IMR-90 (cell line): ENCODE results near the gene VEZT. TPM values are rescaled to one million over a fixed set of nuclear protein-coding genes. Genes with fewer than 3 reads are reported as not detected.

Source experiments
- ATAC-seq: fragments of 200-7000 bp; cut with Tn5 transposase; 2 replicates; pipeline ENCODE4 v1.9.1; 2020; ENCODE audit warnings: low read depth, mild to moderate bottlenecking, moderate library complexity
- BruUV-seq: library from RNA; stranded (reverse); fragments of 400-500 nt; replicated peaks from 2 replicates; lab custom pipeline; 2021; lab: Mats Ljungman, UMichigan
- CTCF ChIA-PET: fragments of 300-600 bp; formaldehyde crosslinking; extraction: SDS; loops from one replicate; lab custom pipeline; 2021; ENCODE audit warnings: antibody characterized with exemption; lab: Yijun Ruan, JAX
- POLR2A ChIA-PET: fragments of 300-600 bp; sonication (Branson Sonifier 250); formaldehyde crosslinking; loops from one replicate; lab custom pipeline; 2022; ENCODE audit warnings: antibody characterized with exemption; ENCODE audit not compliant: unreplicated experiment; lab: Charles Lee
- DNase-seq: peaks from one replicate; pipeline ENCODE4 v3.0.0; 2013
- H2AFZ ChIP-seq: replicated peaks from 2 replicates; pipeline ENCODE3; 2013; ENCODE audit warnings: low read length, mild to moderate bottlenecking; ENCODE audit not compliant: poor library complexity
- H2AK5ac ChIP-seq: 2 replicates; pipeline ENCODE4 v1.6.1; 2013; ENCODE audit warnings: low read depth, low read length, inconsistent platforms
- H2AK9ac ChIP-seq: replicated peaks from 2 replicates; pipeline ENCODE3; 2013; ENCODE audit warnings: mild to moderate bottlenecking, low read depth, low read length, moderate library complexity; ENCODE audit not compliant: poor library complexity
- H2BK120ac ChIP-seq: 2 replicates; pipeline ENCODE4 v1.6.1; 2013; ENCODE audit warnings: low read depth, low read length, inconsistent platforms
- H2BK15ac ChIP-seq: 3 replicates; pipeline ENCODE4 v1.6.1; 2013; ENCODE audit warnings: low read depth, low read length, inconsistent platforms
- H2BK20ac ChIP-seq: 2 replicates; pipeline ENCODE4 v1.6.1; 2013; ENCODE audit warnings: low read depth, mild to moderate bottlenecking, inconsistent platforms, low read length, moderate library complexity
- H2BK5ac ChIP-seq: 2 replicates; pipeline ENCODE4 v1.6.1; 2013; ENCODE audit warnings: mild to moderate bottlenecking, low read depth, low read length, inconsistent platforms; ENCODE audit not compliant: poor library complexity, severe bottlenecking
- H3K14ac ChIP-seq: replicated peaks from 2 replicates; pipeline ENCODE4 v1.6.1; 2013; ENCODE audit warnings: low read depth, low read length, inconsistent platforms
- H3K18ac ChIP-seq: 2 replicates; pipeline ENCODE4 v1.6.1; 2013; ENCODE audit warnings: low read depth, low read length, control low read depth
- H3K23ac ChIP-seq: 2 replicates; pipeline ENCODE4 v1.6.1; 2013; ENCODE audit warnings: low read depth, low read length, inconsistent platforms
- H3K27ac ChIP-seq: 2 replicates; pipeline ENCODE4 v1.5.1; 2013; ENCODE audit warnings: mild to moderate bottlenecking, control low read depth, low read length; ENCODE audit not compliant: insufficient read depth
- H3K27me3 ChIP-seq: 2 replicates; pipeline ENCODE4 v1.6.1; 2013; ENCODE audit warnings: low read length; ENCODE audit not compliant: control insufficient read depth, insufficient read depth
- H3K36me3 ChIP-seq: 2 replicates; pipeline ENCODE4 v1.6.1; 2013; ENCODE audit warnings: low read length, mixed read lengths; ENCODE audit not compliant: control insufficient read depth, insufficient read depth
- H3K4ac ChIP-seq: 2 replicates; pipeline ENCODE4 v1.6.1; 2013; ENCODE audit warnings: low read depth, low read length, inconsistent platforms
- H3K4me1 ChIP-seq: 2 replicates; pipeline ENCODE4 v1.6.1; 2013; ENCODE audit warnings: low read length, mixed read lengths; ENCODE audit not compliant: control insufficient read depth, insufficient read depth
- H3K4me2 ChIP-seq: 2 replicates; pipeline ENCODE4 v1.6.1; 2013; ENCODE audit warnings: low read depth, mild to moderate bottlenecking, control low read depth, low read length, moderate library complexity
- H3K4me3 ChIP-seq: 2 replicates; pipeline ENCODE4 v1.5.1; 2013; ENCODE audit warnings: low read depth, mild to moderate bottlenecking, control low read depth, low read length, moderate library complexity; ENCODE audit not compliant: insufficient read depth
- H3K56ac ChIP-seq: 2 replicates; pipeline ENCODE4 v1.6.1; 2013; ENCODE audit warnings: low read length, inconsistent platforms; ENCODE audit not compliant: insufficient read depth; ENCODE audit errors: extremely low read depth
- H3K79me1 ChIP-seq, 2 experiments: 2 replicates each; pipeline ENCODE4 v1.6.1; 2013; ENCODE audit warnings: low read length in 2 of 2, inconsistent platforms in 1 of 2, low read depth in 1 of 2
- H3K9ac ChIP-seq: 2 replicates; pipeline ENCODE4 v1.6.1; 2013; ENCODE audit warnings: low read depth, low read length, control low read depth
- H3K9me1 ChIP-seq: 2 replicates; pipeline ENCODE4 v1.6.1; 2013; ENCODE audit warnings: low read length, inconsistent platforms; ENCODE audit not compliant: insufficient read depth
- H3K9me3 ChIP-seq: 2 replicates; pipeline ENCODE4 v1.6.1; 2013; ENCODE audit warnings: low read length; ENCODE audit not compliant: control insufficient read depth, insufficient read depth
- H4K20me1 ChIP-seq: 2 replicates; pipeline ENCODE4 v1.6.1; 2013; ENCODE audit warnings: low read length, inconsistent platforms; ENCODE audit not compliant: insufficient read depth
- H4K5ac ChIP-seq: 2 replicates; pipeline ENCODE4 v1.6.1; 2013; ENCODE audit warnings: mild to moderate bottlenecking, low read depth, low read length, control low read depth
- H4K8ac ChIP-seq, 2 experiments: 2 replicates each; pipeline ENCODE4 v1.6.1; 2013; ENCODE audit warnings: low read depth in 2 of 2, low read length in 2 of 2, control low read depth in 1 of 2, inconsistent platforms in 1 of 2
- H4K91ac ChIP-seq: 2 replicates; pipeline ENCODE4 v1.6.1; 2013; ENCODE audit warnings: low read depth, low read length, inconsistent platforms; ENCODE audit not compliant: insufficient read depth
- BHLHE40 ChIP-seq: fragments of 150-350 bp; IDR thresholded peaks from 2 replicates; pipeline ENCODE4 v1.6.1; 2016; ENCODE audit warnings: mild to moderate bottlenecking, low read depth, low read length
- CEBPB ChIP-seq: IDR thresholded peaks from 2 replicates; pipeline ENCODE4 v1.6.1; 2012; ENCODE audit warnings: low read depth, low read length, improper control_type of control experiment
- CHD1 ChIP-seq: IDR thresholded peaks from 2 replicates; pipeline ENCODE4 v1.6.1; 2012; ENCODE audit warnings: low read depth, low read length, improper control_type of control experiment
- CTCF ChIP-seq: conservative IDR thresholded peaks from 2 replicates; pipeline ENCODE4 v1.5.1; 2012; ENCODE audit warnings: mild to moderate bottlenecking, low read depth, low read length, improper control_type of control experiment
- FOS ChIP-seq: fragments of 150-350 bp; IDR thresholded peaks from 2 replicates; pipeline ENCODE4 v1.6.1; 2016; ENCODE audit warnings: low read depth, low read length
- MAFK ChIP-seq: IDR thresholded peaks from 2 replicates; pipeline ENCODE4 v1.6.1; 2012; ENCODE audit warnings: low read depth, low read length, improper control_type of control experiment
- MAZ ChIP-seq: IDR thresholded peaks from 2 replicates; pipeline ENCODE4 v1.6.1; 2012; ENCODE audit warnings: low read depth, mild to moderate bottlenecking, low read length, improper control_type of control experiment, moderate library complexity, borderline replicate concordance
- MXI1 ChIP-seq: IDR thresholded peaks from 2 replicates; pipeline ENCODE4 v1.6.1; 2012; ENCODE audit warnings: low read depth, mild to moderate bottlenecking, low read length, moderate library complexity, borderline replicate concordance
- NFE2L2 ChIP-seq: fragments of 150-350 bp; IDR thresholded peaks from 2 replicates; pipeline ENCODE4 v1.6.1; 2016; ENCODE audit warnings: low read depth, mild to moderate bottlenecking, low read length
- POLR2A ChIP-seq: IDR thresholded peaks from 2 replicates; pipeline ENCODE4 v1.6.1; 2012; ENCODE audit warnings: mild to moderate bottlenecking, low read depth, low read length
- RAD21 ChIP-seq: IDR thresholded peaks from 2 replicates; pipeline ENCODE4 v1.6.1; 2012; ENCODE audit warnings: low read length, improper control_type of control experiment
- RCOR1 ChIP-seq: IDR thresholded peaks from 2 replicates; pipeline ENCODE4 v1.6.1; 2012; ENCODE audit warnings: mild to moderate bottlenecking, low read length, improper control_type of control experiment; ENCODE audit not compliant: insufficient replicate concordance
- RFX5 ChIP-seq: IDR thresholded peaks from 2 replicates; pipeline ENCODE4 v1.8.0; 2012; ENCODE audit warnings: low read depth, mild to moderate bottlenecking, low read length, moderate library complexity
- SMC3 ChIP-seq: fragments of 150-350 bp; IDR thresholded peaks from 2 replicates; pipeline ENCODE4 v1.6.1; 2016; ENCODE audit warnings: low read depth, mild to moderate bottlenecking, antibody characterized with exemption, low read length, moderate library complexity
- USF2 ChIP-seq: fragments of 150-350 bp; IDR thresholded peaks from 2 replicates; pipeline ENCODE4 v1.6.1; 2017; ENCODE audit warnings: mild to moderate bottlenecking, antibody characterized with exemption, low read length, low read depth
- WGBS, 2 experiments: methylation state at CpG; one replicate each; pipeline versions ENCODE4 v1.1.5 to v1.1.7; 2013; ENCODE audit warnings: missing lambda C conversion rate in 2 of 2; ENCODE audit not compliant: insufficient read length in 1 of 2; ENCODE audit errors: extremely low coverage in 2 of 2; 5-methylcytosine and 5-hydroxymethylcytosine counted together
- dilution Hi-C: fragments of 300-500 bp; cut with HindIII; formaldehyde crosslinking; loops from one replicate; pipeline ENCODE4 v1.14.3; 2018; ENCODE audit warnings: low sequenced_read_pairs; ENCODE audit not compliant: unreplicated experiment
- in situ Hi-C: fragments of 300-500 bp; cut with MboI; formaldehyde crosslinking; loops from 3 replicates; pipeline ENCODE4 v1.14.3; 2019; ENCODE audit warnings: low sequenced_read_pairs, inconsistent platforms, mixed read lengths
- intact Hi-C: fragments of 100-400 bp; cut with micrococcal nuclease; formaldehyde crosslinking; loops from 2 replicates; pipeline ENCODE4 v1.10.0; 2022
- polyA plus RNA-seq, 3 experiments: library from polyadenylated mRNA; depleted of rRNA; stranded (reverse); fragments of >200 nt; gene quantifications; 2 replicates each; pipeline ENCODE4 v1.2.3, GENCODE V29; 2012; ENCODE audit warnings: low replicate concordance in 1 of 3
- total RNA-seq: library from RNA; depleted of rRNA; stranded (reverse); fragments of >200 nt; gene quantifications from 2 replicates; pipeline ENCODE4 v1.2.3, GENCODE V29; 2012
- TF ChIP-seq, protein P1 (sequence below): fragments of 150-350 bp; IDR thresholded peaks from 2 replicates; pipeline ENCODE4 v1.6.1; 2016; ENCODE audit warnings: low read depth, mild to moderate bottlenecking, low read length, moderate library complexity, borderline replicate concordance

Gene VEZT
- total and polyA plus RNA-seq, 2 of the 4 experiments (the other 2 are of a cell fraction), result 54.5 to 90.2 TPM

DNA sequence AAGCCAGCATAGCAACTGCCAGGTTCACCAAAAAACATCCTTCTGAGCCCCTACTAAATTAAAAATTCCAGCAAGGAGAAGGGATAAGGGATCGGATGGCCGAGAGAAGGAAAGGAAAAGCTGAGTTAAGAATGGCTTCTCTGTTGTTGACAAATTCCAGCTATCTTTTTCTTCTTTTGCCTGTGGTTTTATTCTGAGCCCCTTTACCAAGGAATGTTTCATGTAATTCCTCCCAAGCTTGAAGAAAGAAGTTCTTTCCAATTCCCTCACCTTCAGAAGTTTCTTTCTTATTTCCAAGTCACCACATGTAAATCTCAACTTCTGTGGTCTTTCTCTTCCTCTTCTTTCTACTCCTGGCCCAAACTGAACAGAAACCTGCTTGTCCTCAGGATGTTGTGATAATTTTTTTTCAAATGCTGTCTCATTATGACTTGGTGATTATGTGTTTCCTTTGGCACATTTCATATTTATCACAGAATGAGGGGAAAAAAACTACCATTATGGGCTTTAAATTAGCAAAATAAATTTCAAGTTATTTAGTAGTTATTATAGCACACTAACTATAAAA is 40.3 kb upstream of the VEZT start:
- ATAC-seq (no peak), DNase-seq (no peak)
- no peak overlapping the region for H3K9ac ChIP-seq
- H3K14ac ChIP-seq, result no peak overlapping the region; the same call in 1 of the 2 replicates
- ChIA-PET POLR2A (interaction anchor here (0.5 kb wide), 1 partner anchor 12 kb away, joined by 12 read pairs; no protein-coding TSS in a partner anchor), CTCF (no interaction called here)
- BruUV-seq, result no TSS peak
- TF ChIP-seq RCOR1 (no peak), MAFK (no peak), MXI1 (no peak), CTCF (no peak), POLR2A (no peak), FOS (no peak), BHLHE40 (no peak), MAZ (no peak), USF2 (no peak), RAD21 (no peak), CEBPB (no peak), NFE2L2 (no peak), RFX5 (no peak), SMC3 (no peak), CHD1 (no peak)
- TF ChIP-seq, protein P1, sequence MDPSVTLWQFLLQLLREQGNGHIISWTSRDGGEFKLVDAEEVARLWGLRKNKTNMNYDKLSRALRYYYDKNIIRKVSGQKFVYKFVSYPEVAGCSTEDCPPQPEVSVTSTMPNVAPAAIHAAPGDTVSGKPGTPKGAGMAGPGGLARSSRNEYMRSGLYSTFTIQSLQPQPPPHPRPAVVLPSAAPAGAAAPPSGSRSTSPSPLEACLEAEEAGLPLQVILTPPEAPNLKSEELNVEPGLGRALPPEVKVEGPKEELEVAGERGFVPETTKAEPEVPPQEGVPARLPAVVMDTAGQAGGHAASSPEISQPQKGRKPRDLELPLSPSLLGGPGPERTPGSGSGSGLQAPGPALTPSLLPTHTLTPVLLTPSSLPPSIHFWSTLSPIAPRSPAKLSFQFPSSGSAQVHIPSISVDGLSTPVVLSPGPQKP, result no peak
- in situ Hi-C loops (no loop called here), dilution Hi-C loops (no loop called here), intact Hi-C loops (no loop called here)
- H2BK20ac ChIP-seq, result no peak overlapping the region
- H3K18ac ChIP-seq, result no peak overlapping the region
- no peaks in the 10 kb centered on the region for H4K20me1 ChIP-seq
- peaks cover 4% of the 10 kb centered on the region for H3K4me1 ChIP-seq
- no peak overlapping the region for H2AK9ac ChIP-seq
- no CpG with 5 or more reads among the region's 2 CpGs for WGBS, 2 experiments
- H3K27me3 ChIP-seq, result no peaks in the 10 kb centered on the region
- no peak overlapping the region for H4K8ac ChIP-seq
- H3K4me2 ChIP-seq, result no peak overlapping the region
- H3K4me3 ChIP-seq, result no peak overlapping the region
- H3K9me3 ChIP-seq, result no peaks in the 10 kb centered on the region
- H2BK120ac ChIP-seq, result no peak overlapping the region
- no peak overlapping the region for H2AK5ac ChIP-seq
- 0 out of 2 replicates have a peak, but pooled peaks cover 2% of the 10 kb centered on the region for H3K36me3 ChIP-seq
- H3K9me1 ChIP-seq, result peaks cover 3% of the 10 kb centered on the region; the same call in 1 of the 2 replicates
- H2BK15ac ChIP-seq, result no peak overlapping the region
- no peak overlapping the region for H3K4ac ChIP-seq
- no peak overlapping the region for H3K56ac ChIP-seq
- no peak overlapping the region for H4K5ac ChIP-seq
- H2AFZ ChIP-seq, result no peak overlapping the region
- no peak overlapping the region for H4K91ac ChIP-seq
- no peak overlapping the region for H2BK5ac ChIP-seq
- no peak overlapping the region for H3K27ac ChIP-seq
- no peak overlapping the region for H3K23ac ChIP-seq
- H3K79me1 ChIP-seq, result peaks cover 3 to 14% of the 10 kb centered on the region in 2 experiments; a peak in 3 of 4 replicates
